OCI-LY7 (cell line): ENCODE data around the gene CDK14. TPM values are rescaled to one million over a fixed set of nuclear protein-coding genes. Genes with fewer than 3 reads are reported as not detected.
A peak's percentile ranks its signal among the peaks of the same experiment; 100 is the strongest.

Source experiments
- BruUV-seq: library from RNA; stranded (reverse); fragments of 400-500 nt; replicated peaks from 2 replicates; lab custom pipeline; 2021; lab: Mats Ljungman, UMichigan
- CTCF ChIA-PET: fragments of 300-600 bp; sonication (Branson Sonifier 250); formaldehyde crosslinking; loops from one replicate; lab custom pipeline; 2022; ENCODE audit warnings: antibody characterized with exemption; ENCODE audit not compliant: unreplicated experiment; lab: Charles Lee
- POLR2A ChIA-PET: fragments of 300-600 bp; sonication (Branson Sonifier 250); formaldehyde crosslinking; loops from one replicate; lab custom pipeline; 2022; ENCODE audit warnings: antibody characterized with exemption; lab: Charles Lee
- DNase-seq: peaks from one replicate; pipeline ENCODE4 v3.0.0-alpha.2; 2015; ENCODE audit warnings: low spot score
- H2AFZ ChIP-seq: fragments of 200-600 bp; sonication (generic), shearing (Covaris generic); 2 replicates; pipeline ENCODE4 v1.6.1; 2014; ENCODE audit warnings: mild to moderate bottlenecking, antibody characterized with exemption, low read length, moderate library complexity
- H3K27ac ChIP-seq: fragments of 200-600 bp; sonication (generic); 2 replicates; pipeline ENCODE4 v1.5.1; 2014; ENCODE audit warnings: mixed run types, low read depth, mild to moderate bottlenecking, moderate library complexity, low read length, inconsistent platforms; ENCODE audit not compliant: poor library complexity, severe bottlenecking
- H3K36me3 ChIP-seq: fragments of 200-600 bp; sonication (generic); 2 replicates; pipeline ENCODE4 v1.6.1; 2014; ENCODE audit warnings: mild to moderate bottlenecking, antibody characterized with exemption, low read length, moderate library complexity, mixed read lengths; ENCODE audit not compliant: insufficient read depth
- H3K4me1 ChIP-seq: fragments of 200-600 bp; sonication (generic); 2 replicates; pipeline ENCODE4 v1.5.1; 2014; ENCODE audit warnings: mild to moderate bottlenecking, low read length; ENCODE audit not compliant: insufficient read depth, poor library complexity, severe bottlenecking
- H3K4me2 ChIP-seq: fragments of 200-600 bp; sonication (generic); 2 replicates; pipeline ENCODE4 v1.6.1; 2014; ENCODE audit warnings: mild to moderate bottlenecking, low read length
- H3K4me3 ChIP-seq: fragments of 200-600 bp; sonication (generic); 2 replicates; pipeline ENCODE4 v1.5.1; 2014; ENCODE audit warnings: mild to moderate bottlenecking, low read depth, low read length; ENCODE audit not compliant: poor library complexity, severe bottlenecking
- H3K79me2 ChIP-seq: fragments of 200-600 bp; sonication (generic); 2 replicates; pipeline ENCODE4 v1.6.1; 2016; ENCODE audit warnings: low read depth, mild to moderate bottlenecking, low read length, moderate library complexity, mixed read lengths; ENCODE audit not compliant: insufficient read depth
- H3K9me2 ChIP-seq: fragments of 200-600 bp; sonication (generic); 2 replicates; pipeline ENCODE4 v1.6.1; 2016; ENCODE audit warnings: mild to moderate bottlenecking, low read length, mixed read lengths; ENCODE audit not compliant: insufficient read depth
- H3K9me3 ChIP-seq: fragments of 200-600 bp; sonication (generic); 2 replicates; pipeline ENCODE4 v1.6.1; 2014; ENCODE audit warnings: mild to moderate bottlenecking, mixed run types, low read length, mixed read lengths
- H4K20me1 ChIP-seq: fragments of 200-600 bp; sonication (generic); 2 replicates; pipeline ENCODE4 v1.6.1; 2014; ENCODE audit warnings: mild to moderate bottlenecking, antibody characterized with exemption, low read length, moderate library complexity, mixed read lengths; ENCODE audit not compliant: insufficient read depth
- CTCF ChIP-seq: fragments of 200-600 bp; sonication (generic); conservative IDR thresholded peaks from 2 replicates; pipeline ENCODE4 v1.5.1; 2014; ENCODE audit warnings: mild to moderate bottlenecking, antibody characterized with exemption, low read length, moderate library complexity, mixed read lengths
- EZH2phosphoT487 ChIP-seq: fragments of 200-600 bp; sonication (generic); IDR thresholded peaks from 2 replicates; pipeline ENCODE4 v1.6.1; 2018; ENCODE audit warnings: low read depth, borderline replicate concordance, mild to moderate bottlenecking, mixed run types, antibody characterized with exemption, low read length, moderate library complexity, mixed read lengths
- intact Hi-C: fragments of 100-400 bp; cut with micrococcal nuclease; formaldehyde crosslinking; loops from one replicate; pipeline ENCODE4 v1.10.0; 2022; ENCODE audit not compliant: unreplicated experiment
- total RNA-seq, 2 experiments: library from RNA; depleted of rRNA in 1 of 2; stranded (reverse); fragments of >200 nt in 1 of 2; shearing (Covaris generic) in 1 of 2; gene quantifications; 2 replicates each; pipeline ENCODE4 v1.2.3, GENCODE V29; 2014 to 2022

The CDK14 gene
- total RNA-seq, 2 experiments from 2014 or later: 90.7 to 111 TPM

GRCh38 chr7:91029688-91030087 is 433.6 kb downstream of the CDK14 start:
- Histone ChIP-seq H3K4me2 (no peak overlapping the region), H3K4me1 (peaks cover 4% of the 10 kb centered on the region), H3K79me2 (no peaks in the 10 kb centered on the region), H3K4me3 (no peak overlapping the region), H2AFZ (no peak overlapping the region), H4K20me1 (no peaks in the 10 kb centered on the region), H3K27ac (no peak overlapping the region), H3K9me2 (no peaks in the 10 kb centered on the region), H3K36me3 (no peaks in the 10 kb centered on the region), H3K9me3 (no peaks in the 10 kb centered on the region)
- DNase-seq: peak; percentile 4
- no TSS peak for BruUV-seq
- intact Hi-C loops: loop anchor here (5.0 kb wide), 3 partner anchors 277 to 572 kb away; partner anchors contain the start of gene CDK14
- TF ChIP-seq EZH2phosphoT487 (no peak), CTCF (no peak)
- POLR2A ChIA-PET: no interaction called here
- CTCF ChIA-PET: interaction anchor here (0.6 kb wide), 1 partner anchor 123 kb away, joined by 7 read pairs; no protein-coding TSS in a partner anchor

DNA sequence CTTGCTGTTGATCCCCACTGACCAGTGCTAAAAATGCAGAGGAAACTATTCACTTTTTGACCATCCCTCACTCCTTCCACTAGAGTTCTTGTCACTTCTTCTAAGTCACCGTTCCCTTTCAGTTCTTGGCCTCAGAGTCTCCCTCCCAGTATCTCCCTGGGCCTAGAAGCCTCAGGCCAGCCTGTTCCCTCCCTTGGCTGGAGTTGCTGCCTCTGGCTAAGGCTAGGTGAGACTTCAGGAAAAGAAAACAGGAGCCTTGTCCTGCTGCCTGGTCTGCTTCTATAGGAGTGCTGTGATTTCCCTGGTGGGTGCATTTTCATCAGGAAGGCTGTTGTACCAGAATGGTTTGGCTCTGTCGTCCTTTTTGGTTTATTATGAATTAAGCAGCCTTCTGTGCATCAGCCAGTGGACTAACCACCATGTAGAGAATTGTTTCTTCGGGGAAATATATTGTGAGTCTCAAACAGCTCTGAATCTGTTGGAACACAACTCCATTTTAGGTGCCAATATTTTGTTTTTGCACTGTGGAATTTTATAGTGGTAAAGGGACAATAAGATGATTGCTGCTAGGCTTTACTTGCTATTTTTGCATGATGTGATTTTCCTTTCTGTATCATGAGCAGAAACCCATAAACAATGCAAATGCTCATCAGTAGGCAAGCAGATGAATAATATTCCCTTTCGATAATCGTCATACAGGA is 434.7 kb downstream of the CDK14 start:
- intact Hi-C loops: loop anchor here (5.0 kb wide), 3 partner anchors 279 to 574 kb away; partner anchors contain the start of gene CDK14
- Histone ChIP-seq H2AFZ (no peak overlapping the region), H3K79me2 (no peaks in the 10 kb centered on the region), H3K27ac (no peak overlapping the region), H3K4me1 (peaks cover 4% of the 10 kb centered on the region), H3K36me3 (no peaks in the 10 kb centered on the region), H3K9me3 (no peaks in the 10 kb centered on the region), H3K4me3 (no peak overlapping the region), H3K4me2 (no peak overlapping the region), H3K9me2 (no peaks in the 10 kb centered on the region), H4K20me1 (no peaks in the 10 kb centered on the region)
- TF ChIP-seq CTCF: no peak
- no peak for TF ChIP-seq EZH2phosphoT487
- no peak for DNase-seq
- ChIA-PET CTCF (no interaction called here), POLR2A (no interaction called here)
- no TSS peak for BruUV-seq

- no peak overlapping the region for H3K4me2 ChIP-seq
- DNase-seq: no peak
- ChIA-PET CTCF (no interaction called here), POLR2A (interaction anchor here (0.6 to 1.4 kb wide), 2 partner anchors 72 to 351 kb away, joined by 3 read pairs; no protein-coding TSS in a partner anchor)
- BruUV-seq: no TSS peak
- no peaks in the 10 kb centered on the region for H3K9me3 ChIP-seq
- H3K9me2 ChIP-seq: no peaks in the 10 kb centered on the region
- H3K27ac ChIP-seq: no peak overlapping the region
- no peak overlapping the region for H3K4me3 ChIP-seq
- no peaks in the 10 kb centered on the region for H3K36me3 ChIP-seq
- TF ChIP-seq EZH2phosphoT487: no peak
- TF ChIP-seq CTCF: no peak
- H3K4me1 ChIP-seq: peaks cover 4% of the 10 kb centered on the region
- intact Hi-C loops: loop anchor here (5.0 kb wide), 3 partner anchors 279 to 574 kb away; partner anchors contain the start of gene CDK14
- H4K20me1 ChIP-seq: no peaks in the 10 kb centered on the region
- H3K79me2 ChIP-seq: no peaks in the 10 kb centered on the region
- H2AFZ ChIP-seq: no peak overlapping the region
These were observed 435.6 kb downstream of the CDK14 start for GRCh38 chr7:91031757-91032156.
